Glomerular visceral epithelial cell (primary cell): ENCODE results near the gene SORL1.

ENCODE experiments used
- DNase-seq: peaks from one replicate; pipeline ENCODE4 v3.0.0-alpha.2; 2016; ENCODE audit errors: extremely low spot score

Gene SORL1

GRCh38 chr11:121508449-121508848, 56.3 kb downstream of the SORL1 start:
- DNase-seq = no peak

- DNase-seq = no peak
Observed at GRCh38 chr11:121510438-121510837, 58.3 kb downstream of the SORL1 start.

GRCh38 chr11:121512468-121513465, 60.7 kb downstream of the SORL1 start:
- DNase-seq = no peak

- no peak for DNase-seq
Observed at GRCh38 chr11:121513807-121514206, 61.7 kb downstream of the SORL1 start.

- no peak for DNase-seq
Observed at GRCh38 chr11:121514432-121515334, 62.6 kb downstream of the SORL1 start.

GRCh38 chr11:121515335-121515671, 63.2 kb downstream of the SORL1 start:
- DNase-seq = no peak

- no peak for DNase-seq
Observed at GRCh38 chr11:121517996-121518395, 65.9 kb downstream of the SORL1 start.

- no peak for DNase-seq
Observed at GRCh38 chr11:121520243-121521144, 68.4 kb downstream of the SORL1 start.

- no peak for DNase-seq
Observed at GRCh38 chr11:121521145-121522042, 69.3 kb downstream of the SORL1 start.

GRCh38 chr11:121522043-121522941, 70.2 kb downstream of the SORL1 start:
- DNase-seq = no peak

- no peak for DNase-seq
Observed at GRCh38 chr11:121523581-121524232, 71.6 kb downstream of the SORL1 start.

- DNase-seq = no peak
Observed at GRCh38 chr11:121524233-121524631, 72.1 kb downstream of the SORL1 start.

- DNase-seq = no peak
Observed at GRCh38 chr11:121525376-121525775, 73.3 kb downstream of the SORL1 start.

- DNase-seq = no peak
Observed at GRCh38 chr11:121530257-121530656, 78.1 kb downstream of the SORL1 start.

- DNase-seq = no peak
Observed at GRCh38 chr11:121533601-121534000, 81.5 kb downstream of the SORL1 start.

GRCh38 chr11:121534131-121535093, 82.3 kb downstream of the SORL1 start:
- no peak for DNase-seq

GRCh38 chr11:121535129-121535796, 83.1 kb downstream of the SORL1 start:
- no peak for DNase-seq
